Stimulated activated CD4-positive, alpha-beta T cell treated with anti-CD3 and anti-CD28 coated beads, Interleukin-4, amount 100 ng/mL, for 1 hour (primary cell): ENCODE measurements around the gene PDILT.
"Not testable (repeated sequence)": the region's sequence is repeated elsewhere in the genome, so short reads cannot be mapped to it uniquely, and the experiment has no call there.

Source experiments
- DNase-seq: peaks from one replicate; pipeline ENCODE4 v3.0.0-alpha.2; 2020

The PDILT gene

GRCh38 chr16:20320178-20320577 is 84.4 kb downstream of the PDILT start:
- no peak for DNase-seq

- DNase-seq = no peak
Observed at GRCh38 chr16:20319406-20319805, 85.1 kb downstream of the PDILT start.

- no peak for DNase-seq
Observed at GRCh38 chr16:20318437-20318836, 86.1 kb downstream of the PDILT start.

- DNase-seq = no peak
Observed at GRCh38 chr16:20318006-20318405, 86.5 kb downstream of the PDILT start.

- DNase-seq = no peak
Observed at GRCh38 chr16:20317117-20317516, 87.4 kb downstream of the PDILT start.

- DNase-seq = no peak
Observed at GRCh38 chr16:20316715-20317114, 87.8 kb downstream of the PDILT start.

- DNase-seq = no peak
Observed at GRCh38 chr16:20315764-20316163, 88.8 kb downstream of the PDILT start.

GRCh38 chr16:20314575-20314974 is 90.0 kb downstream of the PDILT start:
- no peak for DNase-seq

- no peak for DNase-seq
Observed at GRCh38 chr16:20313741-20314140, 90.8 kb downstream of the PDILT start.

GRCh38 chr16:20312536-20313095 is 91.9 kb downstream of the PDILT start:
- not testable (repeated sequence) for DNase-seq

GRCh38 chr16:20311548-20311947 is 93.0 kb downstream of the PDILT start:
- DNase-seq = no peak

GRCh38 chr16:20310421-20311395 is 93.8 kb downstream of the PDILT start:
- DNase-seq = no peak

GRCh38 chr16:20309786-20310185 is 94.8 kb downstream of the PDILT start:
- DNase-seq = no peak
